ENCODE data around the gene NCKAP1.
"Not testable (repeated sequence)": the region's sequence is repeated elsewhere in the genome, so short reads cannot be mapped to it uniquely, and the experiment has no call there.

DNA sequence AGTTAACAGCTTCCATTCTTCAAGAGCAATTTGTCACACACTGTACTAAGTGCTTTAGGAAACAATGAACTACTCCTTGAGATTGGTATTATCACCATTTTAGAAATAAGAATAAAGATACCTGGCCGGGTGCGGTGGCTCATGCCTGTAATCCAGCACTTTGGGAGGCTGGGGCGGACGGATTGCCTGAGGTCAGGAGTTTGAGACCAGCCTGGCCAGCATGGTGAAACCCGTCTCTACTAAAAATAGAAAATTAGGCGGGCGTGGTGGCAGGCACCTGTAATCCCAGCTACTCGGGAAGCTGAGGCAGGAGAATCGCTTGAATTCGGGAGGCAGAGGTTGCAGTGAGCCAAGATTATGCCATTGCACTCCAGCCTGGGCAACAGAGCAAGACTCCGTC, 20.4 kb downstream of the NCKAP1 start:
- TF ChIP-seq, protein P1, sequence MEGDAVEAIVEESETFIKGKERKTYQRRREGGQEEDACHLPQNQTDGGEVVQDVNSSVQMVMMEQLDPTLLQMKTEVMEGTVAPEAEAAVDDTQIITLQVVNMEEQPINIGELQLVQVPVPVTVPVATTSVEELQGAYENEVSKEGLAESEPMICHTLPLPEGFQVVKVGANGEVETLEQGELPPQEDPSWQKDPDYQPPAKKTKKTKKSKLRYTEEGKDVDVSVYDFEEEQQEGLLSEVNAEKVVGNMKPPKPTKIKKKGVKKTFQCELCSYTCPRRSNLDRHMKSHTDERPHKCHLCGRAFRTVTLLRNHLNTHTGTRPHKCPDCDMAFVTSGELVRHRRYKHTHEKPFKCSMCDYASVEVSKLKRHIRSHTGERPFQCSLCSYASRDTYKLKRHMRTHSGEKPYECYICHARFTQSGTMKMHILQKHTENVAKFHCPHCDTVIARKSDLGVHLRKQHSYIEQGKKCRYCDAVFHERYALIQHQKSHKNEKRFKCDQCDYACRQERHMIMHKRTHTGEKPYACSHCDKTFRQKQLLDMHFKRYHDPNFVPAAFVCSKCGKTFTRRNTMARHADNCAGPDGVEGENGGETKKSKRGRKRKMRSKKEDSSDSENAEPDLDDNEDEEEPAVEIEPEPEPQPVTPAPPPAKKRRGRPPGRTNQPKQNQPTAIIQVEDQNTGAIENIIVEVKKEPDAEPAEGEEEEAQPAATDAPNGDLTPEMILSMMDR (IDR thresholded peaks at IDR 0.05; ENCODE audit: low read depth, low read length, missing input control): not testable (repeated sequence)
- not testable (repeated sequence) for TF ChIP-seq GABPA (IDR thresholded peaks at IDR 0.05 in 1 of 2, conservative IDR thresholded peaks at IDR 0.05 in 1 of 2); HNF4A (conservative IDR thresholded peaks at IDR 0.05); SP1 (IDR thresholded peaks at IDR 0.05); EGR1 (IDR thresholded peaks at IDR 0.05; ENCODE audit: low read depth in 2 of 2)
- TF ChIP-seq, protein P2, sequence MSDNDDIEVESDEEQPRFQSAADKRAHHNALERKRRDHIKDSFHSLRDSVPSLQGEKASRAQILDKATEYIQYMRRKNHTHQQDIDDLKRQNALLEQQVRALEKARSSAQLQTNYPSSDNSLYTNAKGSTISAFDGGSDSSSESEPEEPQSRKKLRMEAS (IDR thresholded peaks at IDR 0.05): not testable (repeated sequence)
- TF ChIP-seq, protein P3, sequence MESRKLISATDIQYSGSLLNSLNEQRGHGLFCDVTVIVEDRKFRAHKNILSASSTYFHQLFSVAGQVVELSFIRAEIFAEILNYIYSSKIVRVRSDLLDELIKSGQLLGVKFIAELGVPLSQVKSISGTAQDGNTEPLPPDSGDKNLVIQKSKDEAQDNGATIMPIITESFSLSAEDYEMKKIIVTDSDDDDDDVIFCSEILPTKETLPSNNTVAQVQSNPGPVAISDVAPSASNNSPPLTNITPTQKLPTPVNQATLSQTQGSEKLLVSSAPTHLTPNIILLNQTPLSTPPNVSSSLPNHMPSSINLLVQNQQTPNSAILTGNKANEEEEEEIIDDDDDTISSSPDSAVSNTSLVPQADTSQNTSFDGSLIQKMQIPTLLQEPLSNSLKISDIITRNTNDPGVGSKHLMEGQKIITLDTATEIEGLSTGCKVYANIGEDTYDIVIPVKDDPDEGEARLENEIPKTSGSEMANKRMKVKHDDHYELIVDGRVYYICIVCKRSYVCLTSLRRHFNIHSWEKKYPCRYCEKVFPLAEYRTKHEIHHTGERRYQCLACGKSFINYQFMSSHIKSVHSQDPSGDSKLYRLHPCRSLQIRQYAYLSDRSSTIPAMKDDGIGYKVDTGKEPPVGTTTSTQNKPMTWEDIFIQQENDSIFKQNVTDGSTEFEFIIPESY (IDR thresholded peaks at IDR 0.05): not testable (repeated sequence)
- TF ChIP-seq, protein P4, sequence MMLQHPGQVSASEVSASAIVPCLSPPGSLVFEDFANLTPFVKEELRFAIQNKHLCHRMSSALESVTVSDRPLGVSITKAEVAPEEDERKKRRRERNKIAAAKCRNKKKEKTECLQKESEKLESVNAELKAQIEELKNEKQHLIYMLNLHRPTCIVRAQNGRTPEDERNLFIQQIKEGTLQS (IDR thresholded peaks at IDR 0.05): not testable (repeated sequence)

All from liver (tissue), 3 donors.